Adrenal gland (tissue), 12 donors: ENCODE results near the gene HAT1. TPM values are rescaled to one million over a fixed set of nuclear protein-coding genes. Genes with fewer than 3 reads are reported as not detected.

ENCODE experiments used
- DNase-seq, 7 donors: peaks; one replicate each; pipeline ENCODE4 v3.0.0-alpha.2; 2019 to 2020
- H3K27ac ChIP-seq, 5 donors: fragments of 200-600 bp; sonication (generic) in 4 of 5; 1 replicate in 3 of 5; 2 replicates in 2 of 5; pipeline versions ENCODE4 v1.5.1 to v1.8.0; 2016 to 2020; ENCODE audit warnings: mild to moderate bottlenecking in 1 of 5
- H3K27me3 ChIP-seq: fragments of 200-600 bp; 2 replicates; pipeline ENCODE4 v1.8.0; 2021
- H3K36me3 ChIP-seq, 2 donors: fragments of 200-600 bp; replicated peaks in 1 of 2; 1 replicate in 1 of 2; 2 replicates in 1 of 2; pipeline versions ENCODE4 v1.5.1 to v1.8.0; 2018 to 2022
- H3K4me1 ChIP-seq, 2 donors: fragments of 200-600 bp; replicated peaks in 1 of 2; 1 replicate in 1 of 2; 2 replicates in 1 of 2; pipeline versions ENCODE4 v1.5.1 to v1.8.0; 2018 to 2021
- H3K4me3 ChIP-seq, 4 donors: fragments of 200-600 bp; sonication (generic) in 3 of 4; one replicate each; pipeline ENCODE4 v1.5.1; 2016 to 2018
- H3K9me3 ChIP-seq, 3 donors: fragments of 200-600 bp; sonication (generic) in 1 of 3; replicated peaks in 1 of 3; 1 replicate in 2 of 3; 2 replicates in 1 of 3; pipeline versions ENCODE4 v1.5.1 to v1.8.0; 2016 to 2021
- POLR2A ChIP-seq, 2 donors: fragments of 450-650 bp; IDR thresholded peaks; one replicate each; pipeline ENCODE4 v1.6.1; 2017; ENCODE audit warnings: antibody characterized with exemption in 2 of 2, mild to moderate bottlenecking in 2 of 2, moderate library complexity in 1 of 2
- WGBS, 4 donors: extraction: QIAGEN DNeasy Blood & Tissue Kit in 2 of 4; methylation state at CpG; one replicate each; pipeline versions ENCODE4 v1.1.5 to v1.1.7; 2013 to 2017; 5-methylcytosine and 5-hydroxymethylcytosine counted together
- intact Hi-C, 2 donors: fragments of 100-400 bp; cut with DNase I; formaldehyde crosslinking; loops; one replicate each; pipeline versions ENCODE4 v1.14.1 to v1.15.0; 2022 to 2023
- polyA plus RNA-seq, 3 donors: library from polyadenylated mRNA; stranded (reverse); fragments of 200-250 nt in 2 of 3; fragments of 350-450 nt in 1 of 3; fragmentation: Illumina TruSeq in 1 of 3; extraction: RNeasy Lipid Tissue Mini Kit (QIAGEN cat#74804) in 1 of 3; gene quantifications; one replicate each; pipeline ENCODE4 v1.2.3, GENCODE V29; 2013 to 2014
- total RNA-seq, 9 donors: library from RNA; depleted of rRNA in 4 of 9; stranded (reverse); fragments of >200 nt in 4 of 9; fragments of 120-200 nt in 1 of 9; fragmentation: NEBNext Ultra II Directional in 1 of 9; extraction: Animal tissue kit (Norgen Biotek cat#: 25700) in 1 of 9; gene quantifications; one replicate each; pipeline versions ENCODE4 v1.1.0 to v1.2.4, GENCODE V29; 2013 to 2023
- TF ChIP-seq, protein P1 (sequence below), 6 experiments: fragments of 450-650 bp in 4 of 6; fragments of 200-600 bp in 2 of 6; sonication (generic) in 1 of 6; IDR thresholded peaks; 1 replicate in 5 of 6; 2 replicates in 1 of 6; pipeline versions ENCODE4 v1.5.1 to v1.8.0; 2016 to 2021; ENCODE audit warnings: antibody characterized with exemption in 6 of 6, mild to moderate bottlenecking in 2 of 6, moderate library complexity in 1 of 6
- donor health status: healthy with polysubstance abuse.
- donor health status: Bipolar disorder and iron deficiency.
- donor health status: DM: yes; HTN: yes; CAD: no.
- donor health status: DM: no; HTN: no; CAD: no.
- donor health status: DM: no; HTN: no; CAD: no.
- donor health status: DM: yes; HTN: yes; CAD: no.

HAT1 gene
- total and polyA plus RNA-seq, 12 donors: 9.3 to 103 (median 35.2) TPM

DNA sequence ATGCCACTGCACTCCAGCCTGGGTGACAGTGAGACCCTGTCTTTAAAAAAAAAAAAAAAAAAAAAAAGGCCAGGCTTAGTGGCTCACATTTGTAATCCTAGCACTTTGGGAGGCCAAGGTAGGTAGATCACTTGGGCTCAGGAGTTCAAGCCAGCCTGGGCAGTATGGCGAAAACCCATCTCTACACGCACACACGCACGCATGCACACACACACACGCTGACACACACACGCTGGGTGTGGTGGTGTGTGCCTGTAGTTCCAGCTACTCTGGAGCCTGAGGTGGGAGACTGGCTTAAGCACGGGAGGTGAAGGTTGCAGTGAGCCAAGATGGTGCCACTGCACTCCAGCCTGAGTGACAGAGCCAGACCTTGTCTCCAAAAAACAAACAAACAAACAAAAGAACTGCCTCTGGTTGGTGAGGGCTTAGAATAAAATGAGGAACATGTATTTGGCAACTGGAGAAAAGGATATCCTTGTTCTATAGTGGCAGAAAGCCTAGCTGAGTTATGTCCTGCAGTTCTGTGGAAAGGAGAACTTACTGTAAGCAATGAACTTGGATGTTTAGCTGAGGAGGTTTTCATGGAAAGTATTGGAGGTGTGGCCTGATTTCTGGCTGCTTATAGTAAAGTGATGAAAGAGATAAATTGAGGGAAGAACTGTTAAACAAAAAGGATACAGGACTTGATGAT lies 34.0 kb downstream of the HAT1 start:
- Histone ChIP-seq H3K4me1 (peaks cover 4 to 14% of the 10 kb centered on the region in 2 donors), H3K9me3 (no peaks in the 10 kb centered on the region), H3K4me3 (no peak overlapping the region), H3K36me3 (no peaks in the 10 kb centered on the region), H3K27me3 (no peaks in the 10 kb centered on the region), H3K27ac (peak overlapping the region in 2 of 5 donors; percentile 17 to 36)
- 85 to 96% (median 91%) methylated on average over 7 of the region's 7 CpGs for WGBS, 4 donors
- DNase-seq: peak in 1 of 7 donors; percentile 8
- TF ChIP-seq, protein P1, sequence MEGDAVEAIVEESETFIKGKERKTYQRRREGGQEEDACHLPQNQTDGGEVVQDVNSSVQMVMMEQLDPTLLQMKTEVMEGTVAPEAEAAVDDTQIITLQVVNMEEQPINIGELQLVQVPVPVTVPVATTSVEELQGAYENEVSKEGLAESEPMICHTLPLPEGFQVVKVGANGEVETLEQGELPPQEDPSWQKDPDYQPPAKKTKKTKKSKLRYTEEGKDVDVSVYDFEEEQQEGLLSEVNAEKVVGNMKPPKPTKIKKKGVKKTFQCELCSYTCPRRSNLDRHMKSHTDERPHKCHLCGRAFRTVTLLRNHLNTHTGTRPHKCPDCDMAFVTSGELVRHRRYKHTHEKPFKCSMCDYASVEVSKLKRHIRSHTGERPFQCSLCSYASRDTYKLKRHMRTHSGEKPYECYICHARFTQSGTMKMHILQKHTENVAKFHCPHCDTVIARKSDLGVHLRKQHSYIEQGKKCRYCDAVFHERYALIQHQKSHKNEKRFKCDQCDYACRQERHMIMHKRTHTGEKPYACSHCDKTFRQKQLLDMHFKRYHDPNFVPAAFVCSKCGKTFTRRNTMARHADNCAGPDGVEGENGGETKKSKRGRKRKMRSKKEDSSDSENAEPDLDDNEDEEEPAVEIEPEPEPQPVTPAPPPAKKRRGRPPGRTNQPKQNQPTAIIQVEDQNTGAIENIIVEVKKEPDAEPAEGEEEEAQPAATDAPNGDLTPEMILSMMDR (IDR thresholded peaks at IDR 0.05): no peak
- no peak for TF ChIP-seq POLR2A (IDR thresholded peaks at IDR 0.05)
- intact Hi-C loops: no loop called here

DNA sequence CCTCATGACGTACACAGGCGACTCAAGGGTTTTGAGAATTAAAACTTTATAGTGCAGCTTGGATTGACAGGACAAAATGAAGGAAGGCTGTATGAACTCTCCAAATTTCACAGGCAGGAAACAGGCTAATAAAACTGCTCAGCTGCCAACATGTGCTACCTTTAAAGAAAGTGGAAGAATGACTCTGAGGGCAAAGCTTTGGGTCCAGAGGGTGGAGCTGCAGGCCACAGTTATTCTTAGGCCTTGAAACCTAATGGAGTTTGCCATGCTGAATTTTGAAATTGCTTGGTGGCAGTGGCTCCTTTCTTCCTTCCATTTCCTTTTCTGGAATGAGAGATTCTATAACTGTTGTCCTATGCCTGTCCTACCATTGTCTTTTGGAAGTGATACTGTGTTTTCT lies 34.8 kb downstream of the HAT1 start:
- TF ChIP-seq POLR2A (IDR thresholded peaks at IDR 0.05): no peak
- TF ChIP-seq, protein P1 (IDR thresholded peaks at IDR 0.05): no peak
- H3K9me3 ChIP-seq: no peaks in the 10 kb centered on the region
- no peaks in the 10 kb centered on the region for H3K27me3 ChIP-seq
- no peak overlapping the region for H3K27ac ChIP-seq
- H3K36me3 ChIP-seq: no peaks in the 10 kb centered on the region
- intact Hi-C loops: no loop called here
- 93 to 98% (median 95%) methylated on average over 2 of the region's 2 CpGs for WGBS, 4 donors
- peaks cover 4 to 17% of the 10 kb centered on the region in 2 donors for H3K4me1 ChIP-seq
- DNase-seq: no peak
- no peak overlapping the region for H3K4me3 ChIP-seq

DNA sequence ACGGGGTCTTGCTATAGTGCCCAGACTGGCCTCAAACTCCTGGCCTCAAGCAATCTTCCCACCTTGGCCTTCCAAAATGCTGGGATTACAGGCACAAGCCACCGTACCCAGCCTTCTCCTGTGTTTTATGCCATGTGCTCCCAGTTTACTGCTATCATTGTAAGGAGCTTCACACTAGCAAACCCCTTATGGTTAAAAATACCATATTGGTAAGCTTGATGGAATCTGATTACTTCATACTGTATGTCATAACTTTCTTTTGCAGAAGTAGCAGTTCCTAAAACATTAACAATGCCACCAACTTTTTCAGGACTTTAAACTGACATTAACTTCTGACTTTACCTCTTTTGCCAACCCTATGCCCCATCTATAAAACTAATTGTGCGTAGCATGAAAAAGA lies 36.2 kb downstream of the HAT1 start:
- no peaks in the 10 kb centered on the region for H3K9me3 ChIP-seq
- H3K4me1 ChIP-seq: peaks cover 4 to 17% of the 10 kb centered on the region in 2 donors
- no peaks in the 10 kb centered on the region for H3K36me3 ChIP-seq
- 84 to 90% (median 88%) methylated on average over 3 of the region's 3 CpGs for WGBS, 4 donors
- H3K27ac ChIP-seq: no peak overlapping the region
- TF ChIP-seq, protein P1 (IDR thresholded peaks at IDR 0.05): no peak
- no peak for TF ChIP-seq POLR2A (IDR thresholded peaks at IDR 0.05)
- intact Hi-C loops: no loop called here
- H3K4me3 ChIP-seq: no peak overlapping the region
- DNase-seq: no peak
- H3K27me3 ChIP-seq: no peaks in the 10 kb centered on the region

DNA sequence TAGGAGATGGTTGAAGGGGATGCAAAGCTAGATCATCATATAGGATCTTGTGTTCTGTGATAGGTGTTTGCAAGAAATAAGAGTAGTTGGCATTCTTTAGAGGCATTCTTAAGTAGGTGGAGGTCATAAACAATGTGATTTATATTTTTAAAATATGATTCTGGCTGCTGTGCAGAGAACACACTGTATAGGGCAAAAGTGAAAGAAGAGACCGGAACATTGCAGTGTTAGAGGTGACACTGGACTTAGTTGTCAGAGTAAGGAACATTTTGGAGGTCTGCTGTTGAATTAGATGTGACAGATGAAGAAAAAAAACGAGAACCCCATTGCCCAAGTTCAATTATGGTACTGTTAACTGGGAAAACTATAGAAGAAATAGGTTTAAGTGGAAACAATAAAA lies 37.7 kb downstream of the HAT1 start:
- WGBS, 4 donors: 63 to 87% (median 80%) methylated on average over 2 of the region's 2 CpGs
- Histone ChIP-seq H3K36me3 (no peaks in the 10 kb centered on the region), H3K27ac (no peak overlapping the region), H3K9me3 (no peaks in the 10 kb centered on the region), H3K4me1 (peaks cover 4 to 16% of the 10 kb centered on the region in 2 donors), H3K27me3 (no peaks in the 10 kb centered on the region), H3K4me3 (no peak overlapping the region)
- intact Hi-C loops: no loop called here
- no peak for DNase-seq
- no peak for TF ChIP-seq POLR2A (IDR thresholded peaks at IDR 0.05)
- TF ChIP-seq, protein P1 (IDR thresholded peaks at IDR 0.05): no peak
